ENCODE data around the gene OVAAL.

GRCh38 chr1:180601512-180601911 lies 42.7 kb downstream of the OVAAL start:
- no peak for TF ChIP-seq CTCF (conservative IDR thresholded peaks at IDR 0.05)
- no peak for TF ChIP-seq EZH2 (IDR thresholded peaks at IDR 0.05; ENCODE audit: low read depth)
